Effector memory CD4-positive, alpha-beta T cell (primary cell): Measurements from ENCODE around the gene POU2AF1.

ENCODE experiments used
- DNase-seq, 3 donors: peaks; one replicate each; pipeline ENCODE4 v3.0.0-alpha.2; 2020
- H3K27ac ChIP-seq: 2 replicates; pipeline ENCODE4 v1.7.0; 2013; ENCODE audit warnings: mild to moderate bottlenecking, low read length, moderate library complexity; ENCODE audit not compliant: insufficient read depth, poor library complexity, severe bottlenecking
- H3K27me3 ChIP-seq: replicated peaks from 2 replicates; pipeline ENCODE4 v1.7.0; 2013; ENCODE audit warnings: mild to moderate bottlenecking, low read length; ENCODE audit not compliant: insufficient read depth, control insufficient read depth, poor library complexity, severe bottlenecking
- H3K36me3 ChIP-seq: 2 replicates; pipeline ENCODE4 v1.7.0; 2013; ENCODE audit warnings: mild to moderate bottlenecking, low read length, moderate library complexity; ENCODE audit not compliant: control insufficient read depth, insufficient read depth
- H3K4me1 ChIP-seq: 2 replicates; pipeline ENCODE4 v1.7.0; 2013; ENCODE audit warnings: low read length, mild to moderate bottlenecking; ENCODE audit not compliant: control insufficient read depth, insufficient read depth, poor library complexity, severe bottlenecking
- H3K4me3 ChIP-seq: 2 replicates; pipeline ENCODE4 v1.7.0; 2013; ENCODE audit warnings: low read length, low read depth, mild to moderate bottlenecking; ENCODE audit not compliant: insufficient read depth, poor library complexity, severe bottlenecking
- H3K9me3 ChIP-seq: 2 replicates; pipeline ENCODE4 v1.7.0; 2013; ENCODE audit warnings: mild to moderate bottlenecking, low read length, moderate library complexity; ENCODE audit not compliant: control insufficient read depth

Gene POU2AF1

GRCh38 chr11:111372538-111372937 is 6.5 kb downstream of the POU2AF1 start:
- Histone ChIP-seq H3K27me3 (no peaks in the 10 kb centered on the region), H3K36me3 (no peaks in the 10 kb centered on the region), H3K9me3 (no peaks in the 10 kb centered on the region), H3K4me1 (no peaks in the 10 kb centered on the region), H3K4me3 (no peak overlapping the region), H3K27ac (no peak overlapping the region)
- DNase-seq, result no peak

GRCh38 chr11:111370902-111371578 is 8.0 kb downstream of the POU2AF1 start:
- DNase-seq, result no peak
- H3K9me3 ChIP-seq, result no peaks in the 10 kb centered on the region

GRCh38 chr11:111370270-111370901 is 8.7 kb downstream of the POU2AF1 start:
- Histone ChIP-seq H3K27ac (no peak overlapping the region), H3K27me3 (no peaks in the 10 kb centered on the region), H3K9me3 (no peaks in the 10 kb centered on the region), H3K4me1 (no peaks in the 10 kb centered on the region), H3K36me3 (no peaks in the 10 kb centered on the region), H3K4me3 (no peak overlapping the region)
- no peak for DNase-seq

More at GRCh38 chr11:111370902-111371578, 8.0 kb downstream of the POU2AF1 start:
- H3K4me3 ChIP-seq, result no peak overlapping the region
- H3K36me3 ChIP-seq, result no peaks in the 10 kb centered on the region
- no peak overlapping the region for H3K27ac ChIP-seq
- H3K4me1 ChIP-seq, result no peaks in the 10 kb centered on the region
- H3K27me3 ChIP-seq, result no peaks in the 10 kb centered on the region

DNA sequence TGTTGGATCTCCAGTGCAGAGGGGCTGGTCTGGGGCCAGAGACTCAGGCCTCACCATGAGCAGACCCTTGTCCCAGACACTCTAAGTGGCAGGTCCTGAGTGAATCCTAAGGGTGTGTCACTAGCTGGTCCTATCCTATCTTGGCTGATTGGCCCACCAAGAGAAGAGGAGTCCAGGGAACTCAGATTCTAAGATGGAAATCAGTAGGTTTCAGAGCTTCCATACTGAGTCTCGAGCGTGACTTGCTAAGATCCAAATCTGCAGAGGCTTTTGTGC is 10.9 kb downstream of the POU2AF1 start:
- H3K9me3 ChIP-seq, result no peaks in the 10 kb centered on the region
- no peak for DNase-seq
- no peaks in the 10 kb centered on the region for H3K27me3 ChIP-seq
- H3K4me3 ChIP-seq, result no peak overlapping the region
- H3K36me3 ChIP-seq, result no peaks in the 10 kb centered on the region
- H3K4me1 ChIP-seq, result no peaks in the 10 kb centered on the region
- H3K27ac ChIP-seq, result no peak overlapping the region

- no peak overlapping the region for H3K27ac ChIP-seq
- no peaks in the 10 kb centered on the region for H3K27me3 ChIP-seq
- no peak overlapping the region for H3K4me3 ChIP-seq
- no peaks in the 10 kb centered on the region for H3K9me3 ChIP-seq
- H3K36me3 ChIP-seq, result no peaks in the 10 kb centered on the region
- H3K4me1 ChIP-seq, result no peaks in the 10 kb centered on the region
- no peak for DNase-seq
Measured at GRCh38 chr11:111367411-111368284, 11.4 kb downstream of the POU2AF1 start.

- no peaks in the 10 kb centered on the region for H3K9me3 ChIP-seq
- no peak for DNase-seq
- H3K4me3 ChIP-seq, result no peak overlapping the region
- no peaks in the 10 kb centered on the region for H3K36me3 ChIP-seq
- no peaks in the 10 kb centered on the region for H3K27me3 ChIP-seq
- no peak overlapping the region for H3K27ac ChIP-seq
- H3K4me1 ChIP-seq, result no peaks in the 10 kb centered on the region
Measured at GRCh38 chr11:111366560-111367410, 12.3 kb downstream of the POU2AF1 start.

GRCh38 chr11:111365722-111366559 is 13.1 kb downstream of the POU2AF1 start:
- DNase-seq, result no peak
- Histone ChIP-seq H3K9me3 (no peaks in the 10 kb centered on the region), H3K27me3 (no peaks in the 10 kb centered on the region), H3K27ac (no peak overlapping the region), H3K36me3 (no peaks in the 10 kb centered on the region), H3K4me1 (no peaks in the 10 kb centered on the region), H3K4me3 (no peak overlapping the region)

- H3K4me1 ChIP-seq, result no peaks in the 10 kb centered on the region
Measured at GRCh38 chr11:111364503-111364902, 14.6 kb downstream of the POU2AF1 start.

GRCh38 chr11:111363985-111364384 is 15.1 kb downstream of the POU2AF1 start:
- no peaks in the 10 kb centered on the region for H3K9me3 ChIP-seq
- H3K4me1 ChIP-seq, result no peaks in the 10 kb centered on the region
- H3K4me3 ChIP-seq, result no peak overlapping the region
- H3K36me3 ChIP-seq, result no peaks in the 10 kb centered on the region
- no peak for DNase-seq
- H3K27ac ChIP-seq, result no peak overlapping the region
- H3K27me3 ChIP-seq, result no peaks in the 10 kb centered on the region

More at GRCh38 chr11:111364503-111364902, 14.6 kb downstream of the POU2AF1 start:
- Histone ChIP-seq H3K9me3 (no peaks in the 10 kb centered on the region), H3K36me3 (no peaks in the 10 kb centered on the region), H3K27me3 (no peaks in the 10 kb centered on the region), H3K27ac (no peak overlapping the region), H3K4me3 (no peak overlapping the region)
- DNase-seq, result no peak
